IMR-90 (cell line): ENCODE results near the gene EFHC2. TPM values are rescaled to one million over a fixed set of nuclear protein-coding genes. Genes with fewer than 3 reads are reported as not detected.

ENCODE experiments used
- ATAC-seq: fragments of 200-7000 bp; cut with Tn5 transposase; 2 replicates; pipeline ENCODE4 v1.9.1; 2020; ENCODE audit warnings: low read depth, mild to moderate bottlenecking, moderate library complexity
- BruUV-seq: library from RNA; stranded (reverse); fragments of 400-500 nt; replicated peaks from 2 replicates; lab custom pipeline; 2021; lab: Mats Ljungman, UMichigan
- CTCF ChIA-PET: fragments of 300-600 bp; formaldehyde crosslinking; extraction: SDS; loops from one replicate; lab custom pipeline; 2021; ENCODE audit warnings: antibody characterized with exemption; lab: Yijun Ruan, JAX
- POLR2A ChIA-PET: fragments of 300-600 bp; sonication (Branson Sonifier 250); formaldehyde crosslinking; loops from one replicate; lab custom pipeline; 2022; ENCODE audit warnings: antibody characterized with exemption; ENCODE audit not compliant: unreplicated experiment; lab: Charles Lee
- DNase-seq: peaks from one replicate; pipeline ENCODE4 v3.0.0; 2013
- H2AFZ ChIP-seq: replicated peaks from 2 replicates; pipeline ENCODE3; 2013; ENCODE audit warnings: low read length, mild to moderate bottlenecking; ENCODE audit not compliant: poor library complexity
- H2AK5ac ChIP-seq: 2 replicates; pipeline ENCODE4 v1.6.1; 2013; ENCODE audit warnings: low read depth, low read length, inconsistent platforms
- H2AK9ac ChIP-seq: replicated peaks from 2 replicates; pipeline ENCODE3; 2013; ENCODE audit warnings: mild to moderate bottlenecking, low read depth, low read length, moderate library complexity; ENCODE audit not compliant: poor library complexity
- H2BK120ac ChIP-seq: 2 replicates; pipeline ENCODE4 v1.6.1; 2013; ENCODE audit warnings: low read depth, low read length, inconsistent platforms
- H2BK15ac ChIP-seq: 3 replicates; pipeline ENCODE4 v1.6.1; 2013; ENCODE audit warnings: low read depth, low read length, inconsistent platforms
- H2BK20ac ChIP-seq: 2 replicates; pipeline ENCODE4 v1.6.1; 2013; ENCODE audit warnings: low read depth, mild to moderate bottlenecking, inconsistent platforms, low read length, moderate library complexity
- H2BK5ac ChIP-seq: 2 replicates; pipeline ENCODE4 v1.6.1; 2013; ENCODE audit warnings: mild to moderate bottlenecking, low read depth, low read length, inconsistent platforms; ENCODE audit not compliant: poor library complexity, severe bottlenecking
- H3K14ac ChIP-seq: replicated peaks from 2 replicates; pipeline ENCODE4 v1.6.1; 2013; ENCODE audit warnings: low read depth, low read length, inconsistent platforms
- H3K18ac ChIP-seq: 2 replicates; pipeline ENCODE4 v1.6.1; 2013; ENCODE audit warnings: low read depth, low read length, control low read depth
- H3K23ac ChIP-seq: 2 replicates; pipeline ENCODE4 v1.6.1; 2013; ENCODE audit warnings: low read depth, low read length, inconsistent platforms
- H3K27ac ChIP-seq: 2 replicates; pipeline ENCODE4 v1.5.1; 2013; ENCODE audit warnings: mild to moderate bottlenecking, control low read depth, low read length; ENCODE audit not compliant: insufficient read depth
- H3K27me3 ChIP-seq: 2 replicates; pipeline ENCODE4 v1.6.1; 2013; ENCODE audit warnings: low read length; ENCODE audit not compliant: control insufficient read depth, insufficient read depth
- H3K36me3 ChIP-seq: 2 replicates; pipeline ENCODE4 v1.6.1; 2013; ENCODE audit warnings: low read length, mixed read lengths; ENCODE audit not compliant: control insufficient read depth, insufficient read depth
- H3K4ac ChIP-seq: 2 replicates; pipeline ENCODE4 v1.6.1; 2013; ENCODE audit warnings: low read depth, low read length, inconsistent platforms
- H3K4me1 ChIP-seq: 2 replicates; pipeline ENCODE4 v1.6.1; 2013; ENCODE audit warnings: low read length, mixed read lengths; ENCODE audit not compliant: control insufficient read depth, insufficient read depth
- H3K4me2 ChIP-seq: 2 replicates; pipeline ENCODE4 v1.6.1; 2013; ENCODE audit warnings: low read depth, mild to moderate bottlenecking, control low read depth, low read length, moderate library complexity
- H3K4me3 ChIP-seq: 2 replicates; pipeline ENCODE4 v1.5.1; 2013; ENCODE audit warnings: low read depth, mild to moderate bottlenecking, control low read depth, low read length, moderate library complexity; ENCODE audit not compliant: insufficient read depth
- H3K56ac ChIP-seq: 2 replicates; pipeline ENCODE4 v1.6.1; 2013; ENCODE audit warnings: low read length, inconsistent platforms; ENCODE audit not compliant: insufficient read depth; ENCODE audit errors: extremely low read depth
- H3K79me1 ChIP-seq, 2 experiments: 2 replicates each; pipeline ENCODE4 v1.6.1; 2013; ENCODE audit warnings: low read length in 2 of 2, inconsistent platforms in 1 of 2, low read depth in 1 of 2
- H3K9ac ChIP-seq: 2 replicates; pipeline ENCODE4 v1.6.1; 2013; ENCODE audit warnings: low read depth, low read length, control low read depth
- H3K9me1 ChIP-seq: 2 replicates; pipeline ENCODE4 v1.6.1; 2013; ENCODE audit warnings: low read length, inconsistent platforms; ENCODE audit not compliant: insufficient read depth
- H3K9me3 ChIP-seq: 2 replicates; pipeline ENCODE4 v1.6.1; 2013; ENCODE audit warnings: low read length; ENCODE audit not compliant: control insufficient read depth, insufficient read depth
- H4K20me1 ChIP-seq: 2 replicates; pipeline ENCODE4 v1.6.1; 2013; ENCODE audit warnings: low read length, inconsistent platforms; ENCODE audit not compliant: insufficient read depth
- H4K5ac ChIP-seq: 2 replicates; pipeline ENCODE4 v1.6.1; 2013; ENCODE audit warnings: mild to moderate bottlenecking, low read depth, low read length, control low read depth
- H4K8ac ChIP-seq, 2 experiments: 2 replicates each; pipeline ENCODE4 v1.6.1; 2013; ENCODE audit warnings: low read depth in 2 of 2, low read length in 2 of 2, control low read depth in 1 of 2, inconsistent platforms in 1 of 2
- H4K91ac ChIP-seq: 2 replicates; pipeline ENCODE4 v1.6.1; 2013; ENCODE audit warnings: low read depth, low read length, inconsistent platforms; ENCODE audit not compliant: insufficient read depth
- CEBPB ChIP-seq: IDR thresholded peaks from 2 replicates; pipeline ENCODE4 v1.6.1; 2012; ENCODE audit warnings: low read depth, low read length, improper control_type of control experiment
- POLR2A ChIP-seq: IDR thresholded peaks from 2 replicates; pipeline ENCODE4 v1.6.1; 2012; ENCODE audit warnings: mild to moderate bottlenecking, low read depth, low read length
- RAD21 ChIP-seq: IDR thresholded peaks from 2 replicates; pipeline ENCODE4 v1.6.1; 2012; ENCODE audit warnings: low read length, improper control_type of control experiment
- RFX5 ChIP-seq: IDR thresholded peaks from 2 replicates; pipeline ENCODE4 v1.8.0; 2012; ENCODE audit warnings: low read depth, mild to moderate bottlenecking, low read length, moderate library complexity
- SMC3 ChIP-seq: fragments of 150-350 bp; IDR thresholded peaks from 2 replicates; pipeline ENCODE4 v1.6.1; 2016; ENCODE audit warnings: low read depth, mild to moderate bottlenecking, antibody characterized with exemption, low read length, moderate library complexity
- WGBS, 2 experiments: methylation state at CpG; one replicate each; pipeline versions ENCODE4 v1.1.5 to v1.1.7; 2013; ENCODE audit warnings: missing lambda C conversion rate in 2 of 2; ENCODE audit not compliant: insufficient read length in 1 of 2; ENCODE audit errors: extremely low coverage in 2 of 2; 5-methylcytosine and 5-hydroxymethylcytosine counted together
- dilution Hi-C: fragments of 300-500 bp; cut with HindIII; formaldehyde crosslinking; loops from one replicate; pipeline ENCODE4 v1.14.3; 2018; ENCODE audit warnings: low sequenced_read_pairs; ENCODE audit not compliant: unreplicated experiment
- in situ Hi-C: fragments of 300-500 bp; cut with MboI; formaldehyde crosslinking; loops from 3 replicates; pipeline ENCODE4 v1.14.3; 2019; ENCODE audit warnings: low sequenced_read_pairs, inconsistent platforms, mixed read lengths
- intact Hi-C: fragments of 100-400 bp; cut with micrococcal nuclease; formaldehyde crosslinking; loops from 2 replicates; pipeline ENCODE4 v1.10.0; 2022
- polyA plus RNA-seq, 3 experiments: library from polyadenylated mRNA; depleted of rRNA; stranded (reverse); fragments of >200 nt; gene quantifications; 2 replicates each; pipeline ENCODE4 v1.2.3, GENCODE V29; 2012; ENCODE audit warnings: low replicate concordance in 1 of 3
- total RNA-seq: library from RNA; depleted of rRNA; stranded (reverse); fragments of >200 nt; gene quantifications from 2 replicates; pipeline ENCODE4 v1.2.3, GENCODE V29; 2012
- TF ChIP-seq, protein P1 (sequence below): fragments of 150-350 bp; IDR thresholded peaks from 2 replicates; pipeline ENCODE4 v1.6.1; 2017; ENCODE audit warnings: mild to moderate bottlenecking, antibody characterized with exemption, low read length, low read depth
- TF ChIP-seq, protein P2 (sequence below): conservative IDR thresholded peaks from 2 replicates; pipeline ENCODE4 v1.5.1; 2012; ENCODE audit warnings: mild to moderate bottlenecking, low read depth, low read length, improper control_type of control experiment

The EFHC2 gene
- total and polyA plus RNA-seq, 2 of the 4 experiments (the other 2 are of a cell fraction) = 0.18 to 0.24 TPM

DNA sequence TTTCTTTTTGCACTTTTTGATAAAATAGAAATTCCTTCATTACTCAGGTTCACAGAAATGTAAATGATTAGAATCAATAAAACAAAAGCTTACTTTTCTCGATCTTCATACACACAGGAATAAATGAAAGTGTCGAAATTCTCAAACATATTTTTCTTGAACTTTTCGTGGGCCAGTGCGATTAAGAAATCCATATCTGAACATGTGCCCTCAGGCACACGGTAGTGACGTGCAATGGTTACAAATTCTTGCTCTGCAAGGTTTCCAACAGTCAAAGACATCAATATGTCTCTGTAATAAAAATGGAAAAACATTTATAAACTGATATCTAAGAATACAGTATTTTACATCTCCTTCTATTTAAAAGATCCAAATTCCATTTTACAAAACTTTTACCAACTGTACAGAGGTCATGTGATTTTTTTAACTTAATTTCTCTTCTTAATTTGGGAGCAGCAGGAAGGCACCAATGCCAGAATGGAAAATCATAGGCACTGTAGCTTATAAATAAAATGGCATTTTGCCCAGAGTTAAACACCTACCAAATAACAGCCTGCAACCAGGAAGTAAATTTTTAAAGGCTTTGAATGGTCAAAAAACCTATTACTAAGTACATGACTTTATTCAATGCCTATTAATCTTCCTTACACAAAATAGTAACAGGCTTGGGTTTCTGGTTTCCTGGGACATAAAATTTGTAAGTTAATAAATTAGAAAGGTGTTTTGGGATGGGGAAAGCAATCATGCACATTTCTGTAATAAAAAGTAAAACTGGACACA is 165.0 kb downstream of the EFHC2 start:
- Histone ChIP-seq H3K36me3 (no peaks in the 10 kb centered on the region), H2BK20ac (no peak overlapping the region), H3K23ac (no peak overlapping the region), H2AK5ac (no peak overlapping the region), H3K18ac (no peak overlapping the region), H3K4me3 (no peak overlapping the region), H2BK5ac (no peak overlapping the region), H2BK120ac (no peak overlapping the region), H3K4me1 (no peaks in the 10 kb centered on the region), H3K9me3 (no peaks in the 10 kb centered on the region), H3K27ac (no peak overlapping the region), H4K20me1 (no peaks in the 10 kb centered on the region), H4K5ac (no peak overlapping the region), H3K4me2 (no peak overlapping the region), H3K9ac (no peak overlapping the region), H3K9me1 (no peaks in the 10 kb centered on the region), H4K8ac (no peak overlapping the region), H3K4ac (no peak overlapping the region), H3K79me1 (no peaks in the 10 kb centered on the region), H3K56ac (no peak overlapping the region), H2BK15ac (no peak overlapping the region), H2AK9ac (no peak overlapping the region), H2AFZ (no peak overlapping the region), H4K91ac (no peak overlapping the region), H3K14ac (no peak overlapping the region), H3K27me3 (peaks cover 2% of the 10 kb centered on the region; the same call in 1 of the 2 replicates)
- no peak for DNase-seq
- intact Hi-C loops = no loop called here
- no TSS peak for BruUV-seq
- ChIA-PET POLR2A (interaction anchor here (0.6 kb wide), 1 partner anchor 10 kb away, joined by 3 read pairs; no protein-coding TSS in a partner anchor), CTCF (no interaction called here)
- no peak for TF ChIP-seq RFX5
- TF ChIP-seq, protein P1, sequence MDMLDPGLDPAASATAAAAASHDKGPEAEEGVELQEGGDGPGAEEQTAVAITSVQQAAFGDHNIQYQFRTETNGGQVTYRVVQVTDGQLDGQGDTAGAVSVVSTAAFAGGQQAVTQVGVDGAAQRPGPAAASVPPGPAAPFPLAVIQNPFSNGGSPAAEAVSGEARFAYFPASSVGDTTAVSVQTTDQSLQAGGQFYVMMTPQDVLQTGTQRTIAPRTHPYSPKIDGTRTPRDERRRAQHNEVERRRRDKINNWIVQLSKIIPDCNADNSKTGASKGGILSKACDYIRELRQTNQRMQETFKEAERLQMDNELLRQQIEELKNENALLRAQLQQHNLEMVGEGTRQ = no peak
- no peak for TF ChIP-seq CEBPB
- TF ChIP-seq RAD21 = no peak
- no peak for TF ChIP-seq POLR2A
- no peak for TF ChIP-seq SMC3
- TF ChIP-seq, protein P2, sequence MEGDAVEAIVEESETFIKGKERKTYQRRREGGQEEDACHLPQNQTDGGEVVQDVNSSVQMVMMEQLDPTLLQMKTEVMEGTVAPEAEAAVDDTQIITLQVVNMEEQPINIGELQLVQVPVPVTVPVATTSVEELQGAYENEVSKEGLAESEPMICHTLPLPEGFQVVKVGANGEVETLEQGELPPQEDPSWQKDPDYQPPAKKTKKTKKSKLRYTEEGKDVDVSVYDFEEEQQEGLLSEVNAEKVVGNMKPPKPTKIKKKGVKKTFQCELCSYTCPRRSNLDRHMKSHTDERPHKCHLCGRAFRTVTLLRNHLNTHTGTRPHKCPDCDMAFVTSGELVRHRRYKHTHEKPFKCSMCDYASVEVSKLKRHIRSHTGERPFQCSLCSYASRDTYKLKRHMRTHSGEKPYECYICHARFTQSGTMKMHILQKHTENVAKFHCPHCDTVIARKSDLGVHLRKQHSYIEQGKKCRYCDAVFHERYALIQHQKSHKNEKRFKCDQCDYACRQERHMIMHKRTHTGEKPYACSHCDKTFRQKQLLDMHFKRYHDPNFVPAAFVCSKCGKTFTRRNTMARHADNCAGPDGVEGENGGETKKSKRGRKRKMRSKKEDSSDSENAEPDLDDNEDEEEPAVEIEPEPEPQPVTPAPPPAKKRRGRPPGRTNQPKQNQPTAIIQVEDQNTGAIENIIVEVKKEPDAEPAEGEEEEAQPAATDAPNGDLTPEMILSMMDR = no peak
- no CpG with 5 or more reads among the region's 6 CpGs for WGBS, 2 experiments
- dilution Hi-C loops = no loop called here
- no peak for ATAC-seq
- in situ Hi-C loops = no loop called here
